GM12892 (cell line): Measurements from ENCODE around the gene SNX25.

Experiments
- POLR2A ChIP-seq: IDR thresholded peaks from 2 replicates; pipeline ENCODE4 v1.6.1; 2011; ENCODE audit warnings: low read depth, low read length, control low read depth
- POLR2AphosphoS5 ChIP-seq: IDR thresholded peaks from 2 replicates; pipeline ENCODE4 v1.6.1; 2011; ENCODE audit warnings: low read depth, low read length, control low read depth

- no peak for TF ChIP-seq POLR2A
- TF ChIP-seq POLR2AphosphoS5, result no peak
Measured at GRCh38 chr4:185171373-185172071, 37.9 kb upstream of the SNX25 start.
